GM06990 (cell line): Measurements from ENCODE around the gene ELMO2.

Source experiments
- DNase-seq: peaks from one replicate; pipeline ENCODE4 v3.0.0-alpha.2; 2011; ENCODE audit not compliant: insufficient read length; ENCODE audit errors: extremely low read depth
- H3K27me3 ChIP-seq: replicated peaks from 2 replicates; pipeline ENCODE4 v1.6.0; 2011; ENCODE audit warnings: low read length; ENCODE audit not compliant: control insufficient read depth, insufficient read depth
- H3K36me3 ChIP-seq: 2 replicates; pipeline ENCODE4 v1.5.1; 2011; ENCODE audit warnings: low read length; ENCODE audit not compliant: control insufficient read depth, insufficient read depth
- H3K4me3 ChIP-seq: replicated peaks from 2 replicates; pipeline ENCODE4 v1.5.1; 2011; ENCODE audit warnings: low read depth, mild to moderate bottlenecking, control low read depth, low read length
- TF ChIP-seq, protein P1 (sequence below): IDR thresholded peaks from 2 replicates; pipeline ENCODE4 v1.5.1; 2011; ENCODE audit warnings: low read length, control low read depth, mild to moderate bottlenecking, inconsistent platforms; ENCODE audit not compliant: insufficient read depth, poor library complexity, severe bottlenecking

ELMO2 gene

DNA sequence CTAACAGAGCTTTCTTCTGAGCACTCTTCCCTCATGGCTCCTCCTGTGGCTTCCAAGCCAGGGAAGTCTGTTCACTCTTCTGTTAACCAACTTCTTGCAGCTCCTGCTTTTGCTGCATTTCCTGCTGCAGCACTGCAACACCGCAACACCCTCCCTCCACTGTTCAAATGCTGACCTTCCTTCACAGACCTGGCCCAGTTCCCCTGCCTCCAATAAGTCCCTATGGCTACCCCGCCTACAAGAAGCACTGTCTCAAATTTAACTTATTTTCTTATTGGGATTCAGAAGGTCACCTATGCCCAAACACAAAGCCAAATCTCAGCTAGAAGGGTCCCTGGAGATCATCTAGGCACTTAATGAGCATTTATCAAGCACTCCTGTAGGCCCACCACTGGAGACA lies 44.6 kb downstream of the ELMO2 start:
- TF ChIP-seq, protein P1, sequence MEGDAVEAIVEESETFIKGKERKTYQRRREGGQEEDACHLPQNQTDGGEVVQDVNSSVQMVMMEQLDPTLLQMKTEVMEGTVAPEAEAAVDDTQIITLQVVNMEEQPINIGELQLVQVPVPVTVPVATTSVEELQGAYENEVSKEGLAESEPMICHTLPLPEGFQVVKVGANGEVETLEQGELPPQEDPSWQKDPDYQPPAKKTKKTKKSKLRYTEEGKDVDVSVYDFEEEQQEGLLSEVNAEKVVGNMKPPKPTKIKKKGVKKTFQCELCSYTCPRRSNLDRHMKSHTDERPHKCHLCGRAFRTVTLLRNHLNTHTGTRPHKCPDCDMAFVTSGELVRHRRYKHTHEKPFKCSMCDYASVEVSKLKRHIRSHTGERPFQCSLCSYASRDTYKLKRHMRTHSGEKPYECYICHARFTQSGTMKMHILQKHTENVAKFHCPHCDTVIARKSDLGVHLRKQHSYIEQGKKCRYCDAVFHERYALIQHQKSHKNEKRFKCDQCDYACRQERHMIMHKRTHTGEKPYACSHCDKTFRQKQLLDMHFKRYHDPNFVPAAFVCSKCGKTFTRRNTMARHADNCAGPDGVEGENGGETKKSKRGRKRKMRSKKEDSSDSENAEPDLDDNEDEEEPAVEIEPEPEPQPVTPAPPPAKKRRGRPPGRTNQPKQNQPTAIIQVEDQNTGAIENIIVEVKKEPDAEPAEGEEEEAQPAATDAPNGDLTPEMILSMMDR: no peak
- no peak for DNase-seq
- Histone ChIP-seq H3K4me3 (no peak overlapping the region; the same call in 1 of the 2 replicates), H3K27me3 (no peaks in the 10 kb centered on the region), H3K36me3 (peaks cover 22% of the 10 kb centered on the region)

DNA sequence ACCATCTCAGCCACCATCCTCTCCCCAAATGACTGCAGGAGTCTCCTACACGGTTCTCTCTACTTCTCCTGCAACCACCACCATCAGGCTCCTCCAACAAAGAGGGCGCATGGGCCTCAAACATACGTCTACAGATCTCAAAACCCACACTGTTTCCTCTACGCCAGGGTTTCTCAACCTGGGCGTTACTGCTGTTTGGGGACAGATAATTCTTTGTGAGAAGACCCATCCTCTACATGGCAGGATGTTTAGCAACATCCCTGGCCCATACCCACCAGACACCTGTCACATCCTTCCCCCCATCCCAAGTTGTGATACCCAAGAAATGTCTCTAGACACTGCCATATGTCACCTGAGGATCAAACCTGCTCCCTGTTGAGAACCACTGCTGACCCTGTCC lies 45.0 kb downstream of the ELMO2 start:
- TF ChIP-seq, protein P1: no peak
- no peaks in the 10 kb centered on the region for H3K27me3 ChIP-seq
- H3K36me3 ChIP-seq: peaks cover 20% of the 10 kb centered on the region
- DNase-seq: no peak
- no peak overlapping the region for H3K4me3 ChIP-seq

DNA sequence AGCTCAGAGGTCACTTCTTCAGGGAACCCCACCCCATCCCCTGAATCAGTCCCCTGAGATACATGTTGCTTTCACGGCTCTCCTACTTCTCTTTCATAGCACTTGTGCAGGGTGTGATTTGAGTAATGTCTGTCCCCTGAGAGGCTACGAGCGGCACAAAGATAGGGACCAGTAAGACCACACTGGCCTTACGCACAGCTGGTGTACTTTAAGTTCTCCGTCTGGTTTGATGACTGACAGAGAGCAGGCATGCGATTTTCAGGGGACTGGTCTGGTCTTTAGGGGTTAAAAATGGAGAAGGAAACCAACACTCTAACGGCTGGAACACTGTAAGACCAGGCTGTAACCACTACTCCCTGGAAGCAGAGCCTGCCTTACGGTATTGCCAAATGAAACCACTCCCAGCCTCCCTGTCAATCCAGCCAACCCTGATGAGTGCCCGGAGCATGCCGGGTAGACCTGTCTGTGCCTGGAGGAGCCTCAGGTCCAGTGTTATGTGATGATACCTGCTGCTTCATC lies 47.1 kb downstream of the ELMO2 start:
- H3K36me3 ChIP-seq: peaks cover 16% of the 10 kb centered on the region
- peak; percentile 53 for DNase-seq
- TF ChIP-seq, protein P1: no peak
- peak overlapping the region; percentile 8; the same call in 1 of the 2 replicates for H3K4me3 ChIP-seq
- H3K27me3 ChIP-seq: no peaks in the 10 kb centered on the region

DNA sequence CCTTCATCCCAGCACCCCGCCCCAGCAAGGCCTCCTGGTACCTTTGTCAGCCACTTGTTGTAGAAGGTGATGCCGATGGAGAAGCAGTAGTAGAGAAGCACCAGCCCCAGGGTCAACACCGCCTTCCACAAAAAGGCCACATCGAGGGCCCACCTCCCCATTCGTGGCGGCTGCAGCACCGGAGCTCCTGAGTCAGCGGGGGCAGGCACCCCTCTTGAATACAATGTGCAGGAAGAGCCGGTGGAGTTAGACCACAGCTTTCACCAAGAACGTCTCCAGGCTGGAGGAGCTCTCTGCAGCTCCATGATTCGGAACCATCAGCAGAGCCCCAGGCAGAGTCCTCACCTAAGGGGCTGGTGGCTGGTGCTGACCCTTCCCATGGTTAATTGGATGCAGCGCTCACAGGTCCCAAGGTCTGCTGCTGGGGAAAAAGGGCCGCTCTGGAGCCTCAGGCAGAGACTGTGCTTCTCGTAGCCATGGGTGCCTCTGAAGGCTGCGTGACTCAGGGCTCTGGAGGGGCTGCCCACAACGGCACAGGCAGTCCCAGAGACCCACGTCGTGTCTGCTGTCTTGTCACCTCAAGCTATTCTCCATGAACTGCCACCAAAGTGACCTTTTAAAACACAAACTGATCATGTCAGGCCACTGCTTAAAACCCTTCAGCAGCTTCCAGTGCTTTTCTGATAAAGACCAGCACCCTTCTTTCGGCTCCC lies 47.9 kb downstream of the ELMO2 start:
- DNase-seq: no peak
- Histone ChIP-seq H3K4me3 (no peak overlapping the region), H3K27me3 (no peaks in the 10 kb centered on the region), H3K36me3 (peaks cover 18% of the 10 kb centered on the region)
- TF ChIP-seq, protein P1: no peak

DNA sequence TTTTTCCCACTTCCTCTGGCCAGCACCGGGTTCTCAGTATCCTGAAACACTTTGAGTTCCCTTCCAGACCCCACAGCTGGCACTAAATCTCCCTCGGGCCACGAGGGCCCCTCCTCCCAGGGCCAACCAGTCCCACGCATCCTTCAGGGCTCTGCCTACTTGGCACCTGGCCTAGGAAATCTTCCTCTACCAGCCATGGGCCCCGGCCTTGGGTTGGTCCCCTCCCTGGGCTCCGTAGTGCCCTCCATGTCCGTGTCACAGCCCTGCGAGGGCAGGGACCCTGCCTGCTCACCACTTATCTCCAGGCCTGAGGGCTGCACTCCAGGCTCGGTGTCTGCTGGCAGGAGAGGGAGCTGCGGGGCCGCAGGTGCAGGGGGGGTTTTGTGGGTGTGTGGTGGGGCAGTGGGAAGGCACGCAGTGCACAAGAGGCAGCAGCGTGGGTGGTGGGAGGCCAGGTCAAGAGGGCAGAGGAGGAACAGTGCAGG lies 49.3 kb downstream of the ELMO2 start:
- TF ChIP-seq, protein P1: no peak
- peaks cover 21% of the 10 kb centered on the region for H3K36me3 ChIP-seq
- no peak overlapping the region for H3K4me3 ChIP-seq
- DNase-seq: no peak
- H3K27me3 ChIP-seq: no peaks in the 10 kb centered on the region
